Dedifferentiated amniotic fluid mesenchymal stem cell (primary cell): ENCODE measurements around the gene CCDC148.

Source experiments
- DNase-seq: peaks from one replicate; pipeline ENCODE4 v3.0.0-alpha.2; 2016; ENCODE audit errors: extremely low spot score

CCDC148 gene

DNA sequence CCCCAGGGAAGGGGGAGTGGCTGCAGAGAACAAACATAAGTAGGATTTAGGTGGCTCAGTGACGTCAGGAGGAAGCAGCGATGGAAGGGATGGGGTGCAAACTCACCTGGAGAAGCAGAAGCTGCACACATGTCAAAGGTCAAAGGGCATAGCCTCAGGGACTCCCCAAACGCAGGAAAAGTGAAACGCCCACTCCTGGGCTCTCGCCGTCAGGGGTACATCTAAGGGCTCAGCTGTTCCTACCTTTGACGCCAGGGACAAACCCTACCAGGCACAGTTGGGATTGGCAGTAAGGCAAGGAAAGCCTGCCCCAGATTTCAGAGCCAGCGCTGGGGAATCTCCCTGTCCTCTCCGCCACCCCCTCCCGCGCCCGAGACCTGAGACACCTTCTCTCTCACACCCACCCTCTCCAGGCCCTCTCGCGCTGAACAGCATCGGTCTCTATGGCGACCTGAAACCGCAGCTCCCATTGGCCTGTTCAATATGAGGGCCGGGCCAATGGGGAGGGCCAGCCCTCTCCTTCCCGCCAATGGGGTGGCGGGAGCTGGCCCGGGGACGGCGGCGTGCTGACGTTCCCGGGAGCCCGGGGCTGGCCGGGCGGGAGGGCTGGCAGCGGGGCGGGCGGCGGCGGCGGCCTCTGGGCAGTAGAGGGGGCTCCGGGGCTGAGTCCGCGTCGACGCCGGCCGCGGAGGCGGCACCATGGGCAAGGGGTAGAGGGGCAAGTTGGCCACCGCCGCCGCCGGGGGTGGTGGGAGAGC lies at the start of gene CCDC148, which contains the start of gene PKP4:
TSS of gene CCDC148 (minus strand) at position 445 of the 758 bp plus-strand sequence. CDS start at position 131, 314 bp downstream.
TSS of gene PKP4 (plus strand) at position 644 of the 758 bp plus-strand sequence. CDS start 76,233 bp downstream, outside the sequence.
- peak; percentile 91 for DNase-seq

DNA sequence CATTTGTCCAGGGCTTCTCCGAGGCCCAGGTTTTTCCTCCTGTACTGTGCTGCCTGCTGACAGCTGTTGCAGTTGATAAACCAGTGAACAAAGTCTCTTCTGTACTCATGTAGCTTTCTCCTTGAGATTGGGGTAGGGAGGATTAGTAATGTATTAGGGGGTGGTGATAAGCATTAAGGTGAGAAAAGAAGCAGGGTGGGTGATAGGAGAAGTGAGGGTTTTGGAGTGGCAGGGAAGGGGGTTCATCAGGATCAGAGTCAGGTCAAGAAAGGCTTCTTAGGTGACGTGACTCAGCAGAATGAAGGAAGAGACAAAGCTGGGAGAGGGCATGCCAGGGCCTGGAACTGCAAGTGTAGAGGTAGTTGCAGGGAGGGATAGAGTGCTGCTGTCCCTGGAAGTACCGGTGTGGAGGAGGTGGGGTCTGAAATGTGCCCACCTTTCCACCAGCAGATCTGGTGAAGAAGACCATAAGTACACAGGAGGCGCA lies 48.9 kb upstream of the CCDC148 start:
- DNase-seq: no peak

DNA sequence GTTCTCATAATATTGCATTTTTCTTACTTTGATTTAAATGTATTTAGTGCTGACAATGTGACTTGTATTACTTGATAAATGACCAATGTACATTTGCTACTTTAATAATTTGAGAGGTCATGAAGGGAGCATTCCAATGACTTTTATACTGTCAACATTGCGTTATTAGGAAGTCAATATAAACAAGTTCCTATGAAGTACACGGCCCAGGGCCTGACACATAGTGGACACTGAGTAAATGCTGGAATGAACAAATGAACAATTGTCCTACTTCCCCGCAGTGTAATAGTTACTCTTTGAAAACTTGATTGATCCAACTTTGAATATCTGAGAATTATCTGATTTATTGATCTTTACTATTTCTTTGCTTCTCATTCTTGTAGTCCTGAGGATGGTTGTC lies 47.5 kb upstream of the CCDC148 start:
- no peak for DNase-seq

DNA sequence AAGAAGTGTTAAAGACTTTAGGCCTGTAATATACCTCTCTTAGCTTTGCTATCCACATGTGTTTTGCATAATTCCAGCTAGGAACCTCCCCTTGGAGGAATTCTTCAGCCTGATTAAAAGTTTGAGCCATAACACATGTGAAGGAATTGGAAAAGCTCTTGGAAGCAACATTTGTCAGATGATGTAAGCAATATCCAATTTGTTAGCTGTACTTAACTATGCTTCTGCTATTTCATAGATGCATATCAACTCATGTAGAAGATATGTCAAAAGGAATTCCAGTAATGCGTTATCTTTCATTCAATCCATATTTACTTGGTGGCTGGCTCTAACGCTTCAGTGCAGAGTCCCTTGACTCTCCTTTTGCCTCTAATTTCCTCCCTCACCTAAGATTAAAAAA lies 46.4 kb upstream of the CCDC148 start:
- DNase-seq: peak; percentile 94

DNA sequence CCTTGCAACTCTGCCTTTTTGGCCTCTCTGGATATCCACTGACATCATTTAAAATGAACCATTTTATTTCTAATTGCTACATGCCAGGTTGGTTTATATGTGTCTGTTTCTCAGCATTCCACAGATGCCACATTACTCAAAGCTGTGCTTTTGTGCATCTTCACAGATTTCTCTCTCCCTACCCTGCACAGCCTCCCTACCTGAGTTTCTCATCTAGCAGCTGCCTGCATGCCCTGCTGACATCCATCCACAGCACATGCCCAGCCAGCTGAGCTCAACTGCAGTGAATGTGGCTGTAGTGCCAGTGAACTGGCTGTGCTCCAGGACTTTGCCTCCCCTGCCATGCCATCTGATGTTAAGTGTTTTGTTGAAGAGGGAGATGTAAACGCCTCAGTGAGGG lies 44.7 kb upstream of the CCDC148 start:
- no peak for DNase-seq

DNA sequence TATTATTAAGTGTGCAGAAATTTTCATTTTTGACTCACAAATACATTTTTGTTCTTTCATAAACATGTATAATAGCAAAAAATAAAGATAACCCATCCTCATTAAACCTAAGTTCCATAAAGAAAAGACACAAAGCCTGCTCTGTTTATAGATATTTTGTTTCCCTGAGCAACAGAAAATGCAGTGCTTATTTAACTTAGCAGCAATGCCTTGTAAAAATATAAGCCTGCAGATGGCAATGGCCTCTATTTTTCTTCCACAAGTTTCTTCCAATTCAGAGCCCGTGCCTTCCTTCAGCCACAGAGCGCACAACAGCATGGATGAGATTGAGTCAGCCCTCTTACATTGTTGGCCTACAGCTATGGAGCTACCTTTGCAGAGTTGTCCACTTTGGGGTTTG lies 43.8 kb upstream of the CCDC148 start:
- no peak for DNase-seq

DNA sequence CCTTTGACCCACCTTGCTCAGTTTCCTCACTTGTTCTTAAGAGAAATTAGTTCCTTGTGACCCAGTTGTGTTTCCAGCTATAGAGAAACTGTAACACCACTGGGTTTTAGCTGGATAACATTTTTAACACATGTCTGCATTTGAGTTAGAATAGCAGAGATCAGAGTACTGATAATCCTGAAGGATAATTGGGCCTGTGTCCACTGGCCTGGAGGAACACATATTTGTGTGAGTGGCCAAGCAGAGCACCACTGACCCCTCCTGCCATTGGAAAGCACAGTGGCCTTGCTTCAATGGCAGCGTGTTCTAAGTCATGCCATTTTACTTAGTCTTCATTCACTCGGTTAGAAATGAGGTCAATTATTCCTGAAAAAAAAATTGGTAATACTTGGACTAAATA lies 42.8 kb upstream of the CCDC148 start:
- DNase-seq: no peak

DNA sequence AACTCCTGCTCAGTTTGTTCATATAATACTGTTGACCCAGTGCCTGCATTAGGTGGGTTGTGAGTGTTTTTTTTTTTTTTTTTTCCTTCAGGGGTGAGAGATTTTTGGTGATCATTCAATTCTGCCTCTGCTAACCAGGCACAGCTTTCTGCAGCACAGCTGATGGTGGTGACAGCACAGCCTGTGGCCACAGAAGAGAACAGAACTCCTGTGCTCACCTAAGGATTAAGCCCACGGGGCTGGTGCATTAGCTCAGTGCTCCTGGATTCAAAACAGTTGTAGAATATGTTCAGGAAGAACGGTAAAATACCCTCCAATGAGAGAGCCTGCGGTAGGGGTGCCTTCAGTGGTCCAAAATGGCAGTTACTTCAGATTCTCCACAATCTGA lies 42.2 kb upstream of the CCDC148 start:
- no peak for DNase-seq

DNA sequence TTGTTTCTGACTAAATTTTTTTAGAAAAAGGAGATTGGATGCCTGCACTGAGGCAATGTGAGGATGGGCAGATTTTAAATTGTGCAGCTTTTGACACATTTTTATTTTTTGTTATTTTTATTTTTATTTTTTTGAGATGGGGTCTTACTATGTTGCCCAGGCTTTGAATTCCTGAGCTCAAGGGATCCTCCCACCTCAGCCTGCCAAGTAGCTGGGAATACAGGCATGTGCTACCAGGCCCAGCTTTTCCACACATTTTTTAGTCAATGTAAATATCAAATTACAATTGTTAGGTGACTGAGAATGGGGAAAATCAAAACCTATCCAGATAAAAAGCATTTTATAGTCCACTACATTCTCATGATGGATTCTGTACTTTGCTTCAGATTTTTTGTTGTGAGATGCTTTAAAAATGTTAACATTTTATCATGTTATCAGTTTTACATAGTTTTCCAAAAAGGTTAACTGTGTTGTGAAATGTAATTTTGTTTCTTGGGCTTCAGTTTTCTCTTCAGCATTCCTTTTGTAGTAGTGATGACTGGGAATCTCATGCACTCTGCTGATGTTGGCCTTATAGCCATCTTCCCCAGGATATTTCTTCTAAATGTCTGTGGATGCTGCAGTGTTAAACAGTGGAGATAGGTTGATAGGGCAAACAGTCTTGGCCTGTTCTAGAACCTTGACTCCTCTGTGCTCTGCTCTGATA lies 41.6 kb upstream of the CCDC148 start:
- no peak for DNase-seq

DNA sequence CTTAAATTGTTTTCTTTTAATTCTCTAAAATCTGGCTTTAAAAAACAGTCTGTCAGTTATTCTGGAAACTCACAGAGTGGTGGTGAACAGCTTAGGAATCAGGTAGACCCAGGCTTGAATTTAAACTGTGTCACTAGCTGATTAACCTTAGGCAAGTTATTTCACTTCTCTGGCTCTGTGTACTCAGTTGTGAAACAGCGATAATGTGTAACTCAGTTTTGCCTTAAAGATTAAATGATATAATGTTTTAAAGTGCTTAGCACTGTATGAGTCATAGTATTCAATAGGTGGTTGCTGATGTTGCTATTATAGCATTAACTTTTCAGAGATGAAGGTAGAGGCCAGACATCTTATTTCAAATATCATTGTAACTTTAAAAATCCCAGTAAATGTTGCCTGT lies 40.9 kb upstream of the CCDC148 start:
- no peak for DNase-seq

DNA sequence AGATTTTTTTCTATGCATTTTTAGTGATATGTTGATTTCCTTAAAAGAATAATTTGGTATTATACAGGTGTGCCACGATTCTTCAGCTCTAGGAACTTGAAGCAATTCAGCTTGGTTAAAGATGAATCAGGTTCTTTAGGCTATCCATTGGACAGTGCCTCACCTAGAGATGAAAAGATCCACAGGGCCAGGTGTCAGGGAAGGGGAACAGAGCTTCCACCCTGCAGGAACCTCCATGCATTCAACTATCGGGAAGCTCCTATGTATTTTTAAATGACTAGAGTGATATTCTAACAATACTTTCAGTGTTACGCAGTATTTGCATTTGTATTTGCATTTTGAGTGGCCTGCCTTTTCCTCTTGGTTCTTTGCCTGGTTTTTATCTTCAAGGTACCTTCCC lies 40.4 kb upstream of the CCDC148 start:
- no peak for DNase-seq

DNA sequence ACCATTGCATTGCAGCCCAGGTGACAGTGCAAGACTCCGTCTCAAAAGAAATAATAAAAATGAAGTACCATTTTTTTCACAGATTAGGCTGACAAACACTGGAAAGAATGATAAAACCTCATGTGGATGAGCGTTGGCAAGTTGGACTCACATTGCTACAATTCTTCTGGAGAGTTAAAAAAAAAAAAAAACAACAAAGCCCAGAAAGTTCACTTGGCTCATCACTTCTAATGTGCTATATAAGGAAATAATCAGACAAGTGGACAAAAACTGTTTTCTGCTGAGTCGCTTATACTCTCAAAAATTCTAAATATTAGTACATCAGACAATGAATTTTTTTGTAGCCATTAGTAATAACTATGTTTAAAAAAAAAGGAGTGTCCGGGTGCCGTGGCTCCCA lies 38.6 kb upstream of the CCDC148 start:
- peak; percentile 52 for DNase-seq

DNA sequence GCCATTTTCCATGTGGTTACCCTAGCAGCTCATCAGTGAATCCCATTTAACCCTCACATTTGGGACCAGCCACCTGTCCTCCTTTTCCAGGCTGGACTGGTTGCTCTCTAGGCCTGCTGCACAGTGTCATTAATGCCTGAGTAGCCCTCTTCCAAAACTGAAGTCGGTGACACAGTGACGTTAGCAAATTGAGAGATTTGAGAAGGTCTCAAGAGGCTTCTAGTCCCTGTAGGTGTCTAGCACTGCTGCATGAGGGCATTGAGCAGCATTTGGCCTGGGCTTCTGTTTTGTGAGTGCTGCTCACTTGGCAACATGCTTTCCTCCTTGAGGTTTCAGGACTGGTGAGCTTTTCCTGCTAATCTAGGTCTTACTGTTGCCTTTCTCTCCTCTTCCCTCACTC lies 36.9 kb upstream of the CCDC148 start:
- no peak for DNase-seq

DNA sequence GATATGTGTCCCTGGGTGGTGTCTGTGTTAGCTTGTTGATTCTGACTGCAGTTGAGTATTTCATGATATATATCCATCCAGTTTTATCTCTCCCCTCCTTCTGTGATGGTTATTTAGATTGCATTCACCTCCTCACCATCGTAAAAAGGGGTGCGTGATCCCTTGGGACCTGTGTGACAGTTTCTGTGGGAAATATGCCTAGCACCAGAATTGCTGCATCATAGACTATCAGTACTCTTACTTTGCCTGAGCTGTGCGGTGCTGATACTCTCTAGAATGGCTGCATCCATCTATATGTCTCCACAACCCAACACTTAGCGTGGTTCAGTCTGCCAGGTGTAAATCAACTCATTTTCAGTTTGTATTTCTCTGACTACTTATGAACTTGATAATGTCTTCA lies 34.5 kb upstream of the CCDC148 start:
- DNase-seq: no peak

DNA sequence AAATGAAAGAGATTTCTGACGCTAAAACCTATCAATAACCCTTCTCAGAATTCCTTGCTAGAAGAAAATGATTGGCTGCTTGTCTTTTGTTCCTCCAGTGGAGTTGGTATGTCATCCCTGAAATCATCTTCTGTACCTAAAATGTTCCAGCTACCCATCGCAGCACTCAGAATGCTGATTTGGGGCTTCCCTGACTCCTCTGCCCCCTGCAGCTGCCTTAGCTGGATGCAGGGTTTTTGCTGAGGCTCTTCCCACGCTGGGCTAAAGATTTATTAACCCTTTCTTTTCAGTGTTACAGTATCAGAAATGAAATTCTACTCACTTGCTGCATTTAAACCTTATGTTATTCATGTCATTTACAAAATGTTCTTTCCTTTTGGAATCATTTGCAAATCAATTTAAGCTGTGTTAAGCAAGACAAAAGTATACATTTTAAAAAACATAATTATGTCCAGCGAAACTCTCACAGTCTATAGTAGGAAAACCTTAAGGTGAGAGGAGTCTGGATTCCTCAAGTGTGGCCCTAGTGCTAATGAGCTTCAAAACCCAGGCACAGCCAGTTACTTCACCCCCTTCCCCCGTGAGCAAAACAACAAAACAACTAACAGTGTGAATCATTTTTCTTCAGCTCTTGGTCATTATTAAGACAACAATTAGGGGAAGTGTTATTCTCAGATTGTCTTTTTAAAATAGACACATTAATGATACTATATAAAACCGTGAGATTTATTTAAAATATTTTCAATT lies 33.0 kb upstream of the CCDC148 start:
- no peak for DNase-seq

DNA sequence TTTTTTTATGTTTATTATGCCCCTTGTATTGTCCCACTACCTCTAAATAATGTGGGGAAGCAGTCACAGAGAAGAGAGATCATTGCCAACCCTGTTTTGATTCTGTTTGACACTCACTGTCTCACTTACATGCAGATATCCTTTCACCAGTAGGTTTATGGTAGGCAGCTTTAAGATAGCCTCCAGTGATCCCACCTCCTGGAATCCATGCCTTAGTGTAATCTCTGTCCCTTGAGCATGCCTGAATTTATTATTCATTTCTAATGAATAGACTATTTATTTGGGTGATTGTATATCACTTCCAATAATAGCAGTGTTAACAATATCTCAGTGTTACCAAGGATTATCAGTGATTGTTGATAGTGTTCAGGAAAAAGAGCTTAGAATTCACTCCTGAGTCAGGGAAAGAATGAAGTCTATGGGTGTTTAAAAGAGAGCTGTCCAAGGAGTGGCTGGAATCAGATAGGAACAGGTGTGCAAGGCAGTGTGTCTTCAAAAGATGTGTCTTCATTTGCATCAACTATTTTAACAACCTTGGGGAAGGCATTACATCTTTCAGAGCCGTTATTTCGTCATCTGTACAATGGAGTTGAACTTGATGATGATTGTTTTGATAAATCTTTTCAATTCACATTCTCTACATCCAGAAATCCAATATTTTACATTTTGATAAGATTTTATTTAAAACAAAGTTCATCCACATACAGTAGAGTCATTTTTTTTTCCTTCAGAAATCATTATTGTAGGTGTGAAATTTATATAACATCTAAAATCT lies 32.1 kb upstream of the CCDC148 start:
- no peak for DNase-seq

DNA sequence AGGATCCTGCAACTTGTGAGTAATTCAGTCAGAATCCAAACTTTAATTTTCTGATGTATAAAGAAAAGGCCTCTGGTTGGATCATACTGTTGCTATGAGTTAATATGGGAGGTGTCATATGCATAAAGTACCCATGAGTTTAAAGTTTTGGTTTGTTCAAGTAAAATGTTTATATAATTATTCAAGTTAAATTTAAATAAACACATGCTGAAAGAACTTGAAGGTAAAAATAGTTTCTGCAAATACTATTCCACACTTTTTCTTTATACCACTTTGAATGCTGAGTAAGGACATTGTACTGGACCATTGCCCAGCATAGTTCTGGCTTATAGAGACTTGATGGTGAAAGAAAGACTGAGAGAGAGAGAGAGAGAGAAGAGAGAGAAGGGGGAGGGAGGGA lies 30.9 kb upstream of the CCDC148 start:
- DNase-seq: peak; percentile 69

DNA sequence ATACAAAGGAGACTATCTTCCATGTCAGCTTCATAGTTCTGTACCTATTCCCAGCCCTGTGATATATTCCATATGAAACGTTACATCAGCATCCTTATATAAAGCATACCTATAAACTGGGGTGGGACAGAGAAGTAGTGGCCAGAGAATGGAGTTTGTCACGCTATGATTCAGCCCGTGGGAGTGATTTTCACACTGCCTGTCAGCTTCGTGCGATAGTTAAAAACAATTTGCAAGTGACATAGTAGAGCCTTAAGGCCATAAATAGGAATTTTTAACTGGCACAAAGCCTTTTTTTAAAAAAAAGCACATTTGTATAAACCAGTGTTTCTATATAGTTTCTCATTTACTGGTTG lies 30.4 kb upstream of the CCDC148 start:
- no peak for DNase-seq

DNA sequence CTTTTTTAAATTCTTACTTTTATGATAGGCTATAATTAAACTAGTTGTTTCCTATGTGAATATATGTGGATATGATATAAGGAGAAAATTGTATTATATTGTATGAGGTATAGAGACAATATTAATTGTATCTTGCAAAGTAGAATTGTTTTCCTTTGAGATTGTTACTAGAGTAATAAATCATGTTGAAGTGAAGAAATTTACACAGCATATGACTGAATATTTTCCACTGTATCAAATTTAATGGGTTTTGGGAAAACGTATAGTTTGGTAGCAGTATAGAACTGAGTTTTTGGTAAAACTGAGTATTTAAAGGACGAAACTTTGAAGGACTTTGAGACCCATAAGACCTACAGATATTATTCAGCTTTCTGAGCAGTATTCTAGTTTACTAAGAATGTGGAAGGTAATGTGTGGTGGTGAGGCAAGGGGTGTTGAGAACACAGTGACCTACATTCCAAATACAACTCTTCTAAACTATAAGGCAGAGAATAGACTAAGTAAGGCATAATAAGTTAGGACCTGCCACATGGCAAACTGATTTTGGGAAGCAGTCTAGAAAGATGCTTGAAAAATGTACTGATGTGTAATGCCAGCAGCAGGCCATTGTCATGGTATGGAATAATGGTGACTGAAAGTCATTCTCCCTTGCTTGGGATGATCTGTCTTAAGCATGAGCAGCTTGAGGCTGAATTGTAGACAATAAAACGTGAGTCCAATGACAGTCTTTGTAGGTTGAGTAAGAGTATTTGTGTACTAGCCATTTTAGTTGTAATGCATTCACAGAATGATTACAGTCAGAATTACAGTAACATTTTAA lies 29.8 kb upstream of the CCDC148 start:
- DNase-seq: no peak

DNA sequence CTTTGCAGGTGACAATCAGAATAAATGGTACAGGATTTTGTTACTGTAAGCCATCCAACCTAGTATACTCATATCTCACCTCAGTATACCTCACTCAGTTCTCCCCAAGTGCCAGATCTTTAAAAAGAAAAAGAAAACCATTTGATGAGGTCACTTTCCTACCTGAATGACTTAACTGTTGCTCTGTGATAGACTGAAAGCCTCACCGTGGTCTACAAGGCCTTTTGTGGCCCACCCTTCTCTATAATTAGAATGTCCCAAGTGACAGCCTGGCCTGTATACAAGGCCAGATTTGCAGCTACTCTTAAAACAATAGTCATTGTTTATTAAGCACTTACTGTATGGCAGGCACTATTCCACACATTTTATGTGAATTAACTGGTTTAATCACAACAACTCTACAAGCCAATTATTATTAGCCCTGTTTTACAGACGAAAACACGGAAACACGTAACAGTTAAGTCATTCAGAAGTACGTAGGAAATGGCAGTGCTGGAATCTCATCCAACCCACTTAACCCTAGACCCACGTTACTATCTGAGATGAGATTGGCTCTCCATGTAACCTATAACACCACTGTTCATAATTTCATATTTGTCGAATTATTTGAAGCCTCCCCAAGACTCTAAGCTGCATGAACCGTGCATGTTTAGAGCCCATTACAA lies 28.5 kb upstream of the CCDC148 start:
- no peak for DNase-seq
